ENCODE measurements around the gene CSMD2. TPM values are rescaled to one million over a fixed set of nuclear protein-coding genes. Genes with fewer than 3 reads are reported as not detected.
A peak's percentile ranks its signal among the peaks of the same experiment; 100 is the strongest.

Gene CSMD2
- total RNA-seq, 1 experiment from 2014 or later, result 0.22 TPM

DNA sequence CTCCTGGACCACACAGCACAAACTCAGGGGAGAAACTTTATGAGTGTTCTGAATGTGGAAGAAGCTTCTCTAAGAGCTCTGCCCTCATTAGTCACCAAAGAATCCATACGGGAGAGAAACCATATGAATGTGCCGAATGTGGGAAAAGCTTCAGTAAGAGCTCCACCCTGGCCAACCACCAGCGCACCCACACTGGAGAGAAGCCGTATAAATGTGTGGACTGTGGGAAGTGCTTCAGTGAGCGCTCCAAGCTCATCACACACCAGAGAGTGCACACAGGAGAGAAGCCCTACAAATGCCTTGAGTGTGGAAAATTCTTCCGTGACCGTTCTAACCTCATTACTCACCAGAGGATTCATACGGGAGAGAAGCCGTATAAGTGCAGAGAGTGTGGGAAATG is 670.1 kb downstream of the CSMD2 start:
- H3K36me3 ChIP-seq (ENCODE audit: control insufficient read depth in 1 of 2, insufficient read depth in 2 of 2, low read length in 2 of 2), result peaks cover 16 to 51% of the 10 kb centered on the region in 2 experiments
- no peak overlapping the region for H3K4me3 ChIP-seq (replicated peaks in 1 of 2; ENCODE audit: low read depth in 1 of 2, low read length in 2 of 2)
- ATAC-seq (no peak), DNase-seq (ENCODE audit: low read depth, low spot score) (no peak)
- no peaks in the 10 kb centered on the region for H3K4me1 ChIP-seq (ENCODE audit: control insufficient read depth in 1 of 2, insufficient read depth in 2 of 2, low read length in 2 of 2)
- ChIA-PET POLR2A (no interaction called here), CTCF (no interaction called here), RAD21 (ENCODE audit: low non-redundant PET in 1 of 2, low total read pairs in 2 of 2, uncharacterized antibody in 2 of 2, unreplicated experiment in 2 of 2) (no interaction called here)
- BruUV-seq (replicated peaks), result no TSS peak
- no peak overlapping the region for H2AFZ ChIP-seq (ENCODE audit: low read depth, low read length, poor library complexity, severe bottlenecking)
- TF ChIP-seq CBX3 (IDR thresholded peaks at IDR 0.05; ENCODE audit: low read depth), result 0 out of 2 replicates have a peak, but pooled peaks have one; percentile 24
- TF ChIP-seq, protein P1, sequence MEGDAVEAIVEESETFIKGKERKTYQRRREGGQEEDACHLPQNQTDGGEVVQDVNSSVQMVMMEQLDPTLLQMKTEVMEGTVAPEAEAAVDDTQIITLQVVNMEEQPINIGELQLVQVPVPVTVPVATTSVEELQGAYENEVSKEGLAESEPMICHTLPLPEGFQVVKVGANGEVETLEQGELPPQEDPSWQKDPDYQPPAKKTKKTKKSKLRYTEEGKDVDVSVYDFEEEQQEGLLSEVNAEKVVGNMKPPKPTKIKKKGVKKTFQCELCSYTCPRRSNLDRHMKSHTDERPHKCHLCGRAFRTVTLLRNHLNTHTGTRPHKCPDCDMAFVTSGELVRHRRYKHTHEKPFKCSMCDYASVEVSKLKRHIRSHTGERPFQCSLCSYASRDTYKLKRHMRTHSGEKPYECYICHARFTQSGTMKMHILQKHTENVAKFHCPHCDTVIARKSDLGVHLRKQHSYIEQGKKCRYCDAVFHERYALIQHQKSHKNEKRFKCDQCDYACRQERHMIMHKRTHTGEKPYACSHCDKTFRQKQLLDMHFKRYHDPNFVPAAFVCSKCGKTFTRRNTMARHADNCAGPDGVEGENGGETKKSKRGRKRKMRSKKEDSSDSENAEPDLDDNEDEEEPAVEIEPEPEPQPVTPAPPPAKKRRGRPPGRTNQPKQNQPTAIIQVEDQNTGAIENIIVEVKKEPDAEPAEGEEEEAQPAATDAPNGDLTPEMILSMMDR (IDR thresholded peaks at IDR 0.05 in 2 of 3, conservative IDR thresholded peaks at IDR 0.05 in 1 of 3; ENCODE audit: borderline replicate concordance in 1 of 3, insufficient read depth in 1 of 3, low read depth in 2 of 3, low read length in 2 of 3), result no peak
- no peak overlapping the region for H3K4me2 ChIP-seq (ENCODE audit: low read length)
- no peak overlapping the region for H3K27ac ChIP-seq (ENCODE audit: low read depth, low read length)
- no peaks in the 10 kb centered on the region for H3K27me3 ChIP-seq (ENCODE audit: insufficient read depth, low read length)
- no peaks in the 10 kb centered on the region for H4K20me1 ChIP-seq (ENCODE audit: insufficient read depth)
- peaks cover 28 to 31% of the 10 kb centered on the region in 2 experiments; a peak in 2 of 4 replicates for H3K9me3 ChIP-seq (ENCODE audit: control insufficient read depth in 1 of 2, insufficient read depth in 1 of 2, low read depth in 1 of 2, low read length in 2 of 2)
- H3K9me2 ChIP-seq (ENCODE audit: insufficient read depth), result no peaks in the 10 kb centered on the region
- intact Hi-C loops (cut with micrococcal nuclease), result no loop called here
- no peaks in the 10 kb centered on the region for H3K79me2 ChIP-seq (ENCODE audit: insufficient read depth, low read length)
- H3K9ac ChIP-seq (ENCODE audit: low read length), result no peak overlapping the region

DNA sequence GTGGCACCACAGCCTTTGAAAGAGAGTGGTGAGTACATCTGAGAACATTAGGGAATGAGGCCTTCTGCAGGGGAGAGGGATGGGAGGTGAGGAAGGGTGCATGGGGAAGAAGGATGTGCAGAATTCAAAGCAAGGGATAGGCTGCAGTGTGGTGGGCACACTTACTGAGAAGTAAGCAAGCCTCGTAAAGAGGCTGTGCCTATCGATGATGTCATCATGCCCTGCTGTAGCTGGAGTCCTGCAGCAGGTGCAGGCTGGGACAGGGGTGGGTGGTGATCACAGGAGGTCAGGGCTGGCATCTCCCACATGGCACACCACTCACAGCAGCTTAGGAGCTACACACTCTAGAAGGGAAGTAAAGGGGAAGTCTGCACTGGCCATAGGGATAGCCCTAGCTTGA is 676.4 kb downstream of the CSMD2 start:
- peaks cover 11 to 34% of the 10 kb centered on the region in 2 experiments for H3K36me3 ChIP-seq (ENCODE audit: control insufficient read depth in 1 of 2, insufficient read depth in 2 of 2, low read length in 2 of 2)
- CTCF ChIA-PET, result no interaction called here

More for the DNA sequence above, 676.4 kb downstream of the CSMD2 start:
- Histone ChIP-seq H3K27ac (ENCODE audit: low read depth, low read length) (no peak overlapping the region), H3K9ac (ENCODE audit: low read length) (no peak overlapping the region), H3K79me2 (ENCODE audit: insufficient read depth, low read length) (no peaks in the 10 kb centered on the region), H2AFZ (ENCODE audit: low read depth, low read length, poor library complexity, severe bottlenecking) (no peak overlapping the region), H3K9me2 (ENCODE audit: insufficient read depth) (no peaks in the 10 kb centered on the region), H3K4me2 (ENCODE audit: low read length) (no peak overlapping the region), H3K4me3 (replicated peaks in 1 of 2; ENCODE audit: low read depth in 1 of 2, low read length in 2 of 2) (no peak overlapping the region), H3K9me3 (ENCODE audit: control insufficient read depth in 1 of 2, insufficient read depth in 1 of 2, low read depth in 1 of 2, low read length in 2 of 2) (peaks cover 6% of the 10 kb centered on the region in 2 experiments; a peak in 2 of 4 replicates), H3K4me1 (ENCODE audit: control insufficient read depth in 1 of 2, insufficient read depth in 2 of 2, low read length in 2 of 2) (no peaks in the 10 kb centered on the region), H3K27me3 (ENCODE audit: insufficient read depth, low read length) (no peaks in the 10 kb centered on the region), H4K20me1 (ENCODE audit: insufficient read depth) (no peaks in the 10 kb centered on the region)
- TF ChIP-seq TCF7L2 (IDR thresholded peaks at IDR 0.05; ENCODE audit: borderline replicate concordance, extremely low read depth, insufficient read depth, insufficient read length) (no peak), CBX3 (IDR thresholded peaks at IDR 0.05; ENCODE audit: low read depth) (no peak), FOSL1 (IDR thresholded peaks at IDR 0.05; ENCODE audit: low read depth) (no peak)
- TF ChIP-seq, protein P2, sequence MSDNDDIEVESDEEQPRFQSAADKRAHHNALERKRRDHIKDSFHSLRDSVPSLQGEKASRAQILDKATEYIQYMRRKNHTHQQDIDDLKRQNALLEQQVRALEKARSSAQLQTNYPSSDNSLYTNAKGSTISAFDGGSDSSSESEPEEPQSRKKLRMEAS (IDR thresholded peaks at IDR 0.05), result no peak
- TF ChIP-seq, protein P3, sequence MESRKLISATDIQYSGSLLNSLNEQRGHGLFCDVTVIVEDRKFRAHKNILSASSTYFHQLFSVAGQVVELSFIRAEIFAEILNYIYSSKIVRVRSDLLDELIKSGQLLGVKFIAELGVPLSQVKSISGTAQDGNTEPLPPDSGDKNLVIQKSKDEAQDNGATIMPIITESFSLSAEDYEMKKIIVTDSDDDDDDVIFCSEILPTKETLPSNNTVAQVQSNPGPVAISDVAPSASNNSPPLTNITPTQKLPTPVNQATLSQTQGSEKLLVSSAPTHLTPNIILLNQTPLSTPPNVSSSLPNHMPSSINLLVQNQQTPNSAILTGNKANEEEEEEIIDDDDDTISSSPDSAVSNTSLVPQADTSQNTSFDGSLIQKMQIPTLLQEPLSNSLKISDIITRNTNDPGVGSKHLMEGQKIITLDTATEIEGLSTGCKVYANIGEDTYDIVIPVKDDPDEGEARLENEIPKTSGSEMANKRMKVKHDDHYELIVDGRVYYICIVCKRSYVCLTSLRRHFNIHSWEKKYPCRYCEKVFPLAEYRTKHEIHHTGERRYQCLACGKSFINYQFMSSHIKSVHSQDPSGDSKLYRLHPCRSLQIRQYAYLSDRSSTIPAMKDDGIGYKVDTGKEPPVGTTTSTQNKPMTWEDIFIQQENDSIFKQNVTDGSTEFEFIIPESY (IDR thresholded peaks at IDR 0.05; ENCODE audit: extremely low read depth, insufficient replicate concordance, low read length), result no peak
- intact Hi-C loops (cut with micrococcal nuclease), result no loop called here
- POLR2A ChIA-PET, result no interaction called here
- ATAC-seq (no peak), DNase-seq (ENCODE audit: low read depth, low spot score) (no peak)
- no TSS peak for BruUV-seq (replicated peaks)
- RAD21 ChIA-PET (ENCODE audit: low non-redundant PET in 1 of 2, low total read pairs in 2 of 2, uncharacterized antibody in 2 of 2, unreplicated experiment in 2 of 2), result no interaction called here
